Ascending aorta (tissue), 2 donors: ENCODE data around the gene OFD1. TPM values are rescaled to one million over a fixed set of nuclear protein-coding genes. Genes with fewer than 3 reads are reported as not detected.

Experiments used
- DNase-seq, 2 donors: peaks; one replicate each; pipeline ENCODE4 v3.0.0-alpha.2; 2019; ENCODE audit warnings: low spot score in 2 of 2
- H3K27ac ChIP-seq, 2 donors: fragments of 200-600 bp; sonication (generic); one replicate each; pipeline ENCODE4 v1.5.1; 2016 to 2017; ENCODE audit warnings: mild to moderate bottlenecking in 1 of 2
- H3K27me3 ChIP-seq: fragments of 200-600 bp; sonication (generic); one replicate; pipeline ENCODE4 v1.5.1; 2017
- H3K36me3 ChIP-seq, 2 donors: fragments of 200-600 bp; sonication (generic); one replicate each; pipeline ENCODE4 v1.5.1; 2016
- H3K4me1 ChIP-seq, 2 donors: fragments of 200-600 bp; sonication (generic); one replicate each; pipeline ENCODE4 v1.5.1; 2016 to 2017; ENCODE audit warnings: mild to moderate bottlenecking in 1 of 2
- H3K4me3 ChIP-seq, 2 donors: fragments of 200-600 bp; sonication (generic); one replicate each; pipeline ENCODE4 v1.5.1; 2016 to 2017; ENCODE audit warnings: mild to moderate bottlenecking in 1 of 2
- H3K9me3 ChIP-seq, 2 donors: fragments of 200-600 bp; sonication (generic); one replicate each; pipeline ENCODE4 v1.5.1; 2016
- CTCF ChIP-seq, 3 experiments: fragments of 200-600 bp in 2 of 3; fragments of 450-650 bp in 1 of 3; sonication (generic) in 2 of 3; IDR thresholded peaks; one replicate each; pipeline ENCODE4 v1.5.1; 2016 to 2019; ENCODE audit warnings: antibody characterized with exemption in 3 of 3, mild to moderate bottlenecking in 1 of 3, moderate library complexity in 1 of 3
- intact Hi-C: fragments of 100-400 bp; cut with DNase I; formaldehyde crosslinking; loops from one replicate; pipeline ENCODE4 v1.15.1; 2023
- total RNA-seq: library from RNA; depleted of rRNA; stranded (reverse); fragments of >200 nt; gene quantifications from one replicate; pipeline ENCODE4 v1.1.0, GENCODE V29; 2016

Gene OFD1
- total RNA-seq, 1 donor from 2014 or later: 8.4 TPM

- TF ChIP-seq CTCF (IDR thresholded peaks at IDR 0.05): no peak
- peaks cover 0 to 6% of the 10 kb centered on the region in 2 donors for H3K4me1 ChIP-seq
- H3K4me3 ChIP-seq: no peak overlapping the region
- no peaks in the 10 kb centered on the region for H3K9me3 ChIP-seq
- DNase-seq: no peak
- H3K27ac ChIP-seq: peak overlapping the region in 1 of 2 donors; percentile 71
- no peaks in the 10 kb centered on the region for H3K27me3 ChIP-seq
- intact Hi-C loops: loop anchor here (5.0 kb wide), 1 partner anchor 106 kb away; no protein-coding TSS in a partner anchor
- no peaks in the 10 kb centered on the region for H3K36me3 ChIP-seq
These were observed 57.0 kb downstream of the OFD1 start for GRCh38 chrX:13791559-13791958.

GRCh38 chrX:13793897-13794296 lies 59.3 kb downstream of the OFD1 start:
- H3K9me3 ChIP-seq: no peaks in the 10 kb centered on the region
- H3K4me3 ChIP-seq: no peak overlapping the region
- peaks cover 0 to 6% of the 10 kb centered on the region in 2 donors for H3K4me1 ChIP-seq
- no peaks in the 10 kb centered on the region for H3K36me3 ChIP-seq
- no peak for TF ChIP-seq CTCF (IDR thresholded peaks at IDR 0.05)
- intact Hi-C loops: loop anchor here (5.0 kb wide), 1 partner anchor 103 kb away; no protein-coding TSS in a partner anchor
- no peaks in the 10 kb centered on the region for H3K27me3 ChIP-seq
- no peak overlapping the region for H3K27ac ChIP-seq
- DNase-seq: no peak

GRCh38 chrX:13794417-13794816 lies 59.9 kb downstream of the OFD1 start:
- Histone ChIP-seq H3K4me3 (no peak overlapping the region), H3K27ac (no peak overlapping the region), H3K9me3 (no peaks in the 10 kb centered on the region), H3K27me3 (no peaks in the 10 kb centered on the region), H3K4me1 (peaks cover 0 to 6% of the 10 kb centered on the region in 2 donors), H3K36me3 (no peaks in the 10 kb centered on the region)
- intact Hi-C loops: loop anchor here (5.0 kb wide), 1 partner anchor 103 kb away; no protein-coding TSS in a partner anchor
- no peak for DNase-seq
- no peak for TF ChIP-seq CTCF (IDR thresholded peaks at IDR 0.05)

GRCh38 chrX:13797512-13797911 lies 63.0 kb downstream of the OFD1 start:
- no peak overlapping the region for H3K4me3 ChIP-seq
- no peak overlapping the region for H3K27ac ChIP-seq
- no peak for TF ChIP-seq CTCF (IDR thresholded peaks at IDR 0.05)
- H3K27me3 ChIP-seq: no peaks in the 10 kb centered on the region
- no peaks in the 10 kb centered on the region for H3K4me1 ChIP-seq
- H3K36me3 ChIP-seq: no peaks in the 10 kb centered on the region
- no peaks in the 10 kb centered on the region for H3K9me3 ChIP-seq
- no peak for DNase-seq
- intact Hi-C loops: no loop called here

- H3K9me3 ChIP-seq: no peaks in the 10 kb centered on the region
- no peak for TF ChIP-seq CTCF (IDR thresholded peaks at IDR 0.05)
These were observed 63.6 kb downstream of the OFD1 start for GRCh38 chrX:13798184-13798583.

GRCh38 chrX:13803116-13803515 lies 68.6 kb downstream of the OFD1 start:
- H3K36me3 ChIP-seq: no peaks in the 10 kb centered on the region
- no peaks in the 10 kb centered on the region for H3K9me3 ChIP-seq
- intact Hi-C loops: no loop called here
- no peak for TF ChIP-seq CTCF (IDR thresholded peaks at IDR 0.05)
- H3K27me3 ChIP-seq: no peaks in the 10 kb centered on the region
- no peak overlapping the region for H3K4me3 ChIP-seq
- H3K27ac ChIP-seq: no peak overlapping the region
- no peak for DNase-seq
- H3K4me1 ChIP-seq: no peaks in the 10 kb centered on the region

More at GRCh38 chrX:13798184-13798583, 63.6 kb downstream of the OFD1 start:
- no peak for DNase-seq
- H3K4me1 ChIP-seq: no peaks in the 10 kb centered on the region
- no peaks in the 10 kb centered on the region for H3K27me3 ChIP-seq
- intact Hi-C loops: no loop called here
- no peak overlapping the region for H3K27ac ChIP-seq
- no peak overlapping the region for H3K4me3 ChIP-seq
- H3K36me3 ChIP-seq: no peaks in the 10 kb centered on the region
